ENCODE data around the gene TNIK.
"Not testable (repeated sequence)": the region's sequence is repeated elsewhere in the genome, so short reads cannot be mapped to it uniquely, and the experiment has no call there.

TNIK gene

GRCh38 chr3:171445620-171446204, 14.5 kb downstream of the TNIK start:
- no peak for DNase-seq (ENCODE audit: low read depth in 2 of 2)

- no peak for DNase-seq (ENCODE audit: low read depth in 2 of 2)
Measured at GRCh38 chr3:171444001-171444690, 16.1 kb downstream of the TNIK start.

- DNase-seq (ENCODE audit: low read depth in 2 of 2): no peak
Measured at GRCh38 chr3:171443211-171443957, 16.8 kb downstream of the TNIK start.

GRCh38 chr3:171442184-171442583, 18.0 kb downstream of the TNIK start:
- DNase-seq (ENCODE audit: low read depth in 2 of 2): no peak

GRCh38 chr3:171441381-171441780, 18.8 kb downstream of the TNIK start:
- no peak for DNase-seq (ENCODE audit: low read depth in 2 of 2)

GRCh38 chr3:171439996-171440395, 20.2 kb downstream of the TNIK start:
- DNase-seq (ENCODE audit: low read depth in 2 of 2): no peak

GRCh38 chr3:171437115-171437756, 23.0 kb downstream of the TNIK start:
- DNase-seq (ENCODE audit: low read depth in 2 of 2): no peak

GRCh38 chr3:171436380-171436779, 23.8 kb downstream of the TNIK start:
- no peak for DNase-seq (ENCODE audit: low read depth in 2 of 2)

- DNase-seq (ENCODE audit: low read depth in 2 of 2): no peak
Measured at GRCh38 chr3:171435757-171436156, 24.4 kb downstream of the TNIK start.

- no peak for DNase-seq (ENCODE audit: low read depth in 2 of 2)
Measured at GRCh38 chr3:171435143-171435542, 25.1 kb downstream of the TNIK start.

GRCh38 chr3:171432548-171432947, 27.7 kb downstream of the TNIK start:
- DNase-seq (ENCODE audit: low read depth in 2 of 2): no peak

- DNase-seq (ENCODE audit: low read depth in 2 of 2): no peak
Measured at GRCh38 chr3:171431550-171431949, 28.7 kb downstream of the TNIK start.

- no peak for DNase-seq (ENCODE audit: low read depth in 2 of 2)
Measured at GRCh38 chr3:171430530-171430929, 29.7 kb downstream of the TNIK start.

- DNase-seq (ENCODE audit: low read depth in 2 of 2): no peak
Measured at GRCh38 chr3:171429635-171430034, 30.6 kb downstream of the TNIK start.

- no peak for DNase-seq (ENCODE audit: low read depth in 2 of 2)
Measured at GRCh38 chr3:171428892-171429291, 31.3 kb downstream of the TNIK start.

GRCh38 chr3:171428321-171428787, 31.9 kb downstream of the TNIK start:
- no peak for DNase-seq (ENCODE audit: low read depth in 2 of 2)

- no peak for DNase-seq (ENCODE audit: low read depth in 2 of 2)
Measured at GRCh38 chr3:171427771-171428320, 32.4 kb downstream of the TNIK start.

- DNase-seq (ENCODE audit: low read depth in 2 of 2): not testable (repeated sequence)
Measured at GRCh38 chr3:171424063-171424462, 36.1 kb downstream of the TNIK start.

GRCh38 chr3:171422855-171423254, 37.4 kb downstream of the TNIK start:
- DNase-seq (ENCODE audit: low read depth in 2 of 2): not testable (repeated sequence)

GRCh38 chr3:171420667-171421066, 39.5 kb downstream of the TNIK start:
- DNase-seq (ENCODE audit: low read depth in 2 of 2): no peak

GRCh38 chr3:171419457-171419856, 40.7 kb downstream of the TNIK start:
- no peak for DNase-seq (ENCODE audit: low read depth in 2 of 2)

GRCh38 chr3:171417813-171418212, 42.4 kb downstream of the TNIK start:
- no peak for DNase-seq (ENCODE audit: low read depth in 2 of 2)

All from stimulated activated CD4-positive, alpha-beta T cell treated with anti-CD3 and anti-CD28 coated beads, Interleukin-1b, Interleukin-23, amount 100 ng/mL, for 1 hour (primary cell).